Left renal cortex interstitium (tissue), 4 donors: ENCODE data around the gene PHETA2. TPM values are rescaled to one million over a fixed set of nuclear protein-coding genes. Genes with fewer than 3 reads are reported as not detected.
A peak's percentile ranks its signal among the peaks of the same experiment; 100 is the strongest.
"Not testable (repeated sequence)": the region's sequence is repeated elsewhere in the genome, so short reads cannot be mapped to it uniquely, and the experiment has no call there.

Experiments used
- DNase-seq, 4 donors: peaks; one replicate each; pipeline ENCODE4 v3.0.0-alpha.2; 2013; ENCODE audit warnings: low read depth in 4 of 4, low spot score in 2 of 4, missing footprints in 1 of 4
- polyA plus RNA-seq, 4 donors: library from polyadenylated mRNA; unstranded; fragments of 120-200 nt; gene quantifications; one replicate each; pipeline ENCODE4 v1.2.1, GENCODE V29; 2013; ENCODE audit not compliant: insufficient read length in 4 of 4

Gene PHETA2
- polyA plus RNA-seq, 4 donors, result 9.4 to 14.7 (median 11.4) TPM

DNA sequence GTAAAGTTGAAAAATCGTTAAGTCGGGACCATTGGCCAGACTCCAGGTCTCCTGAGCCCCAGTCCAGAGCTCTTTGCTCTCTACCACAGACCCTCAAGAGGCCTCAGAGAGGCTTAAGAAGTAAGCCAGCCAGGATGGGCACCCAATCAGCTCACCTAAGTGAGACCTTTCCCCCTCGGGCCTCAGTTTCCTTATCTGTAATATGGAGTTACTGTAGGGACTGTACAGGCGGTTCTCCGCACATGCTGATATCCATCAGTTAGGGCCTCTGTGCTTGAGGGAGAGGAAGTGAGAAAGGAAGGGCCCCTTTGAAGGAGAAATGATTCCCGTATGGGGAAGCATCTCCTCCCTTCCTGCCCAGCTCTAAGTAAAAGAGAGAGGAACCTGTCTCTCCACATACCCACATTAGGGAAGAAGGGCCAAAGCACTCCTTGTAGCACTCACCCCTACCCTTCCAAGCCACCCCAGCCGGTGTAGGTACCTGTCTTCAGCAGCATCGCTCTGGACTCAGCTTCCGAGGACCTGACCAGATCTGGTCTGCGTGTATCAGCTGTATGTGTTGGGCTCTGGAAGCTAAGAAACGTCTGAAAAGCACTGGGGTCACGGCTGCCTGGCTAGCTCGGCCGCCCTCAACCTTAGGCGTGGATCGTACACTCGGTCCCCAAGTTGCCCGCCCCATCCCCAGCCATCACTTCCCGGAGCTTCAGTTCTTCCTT, 4.1 kb upstream of the PHETA2 start:
- DNase-seq, result peak in 1 of 4 donors; percentile 34

DNA sequence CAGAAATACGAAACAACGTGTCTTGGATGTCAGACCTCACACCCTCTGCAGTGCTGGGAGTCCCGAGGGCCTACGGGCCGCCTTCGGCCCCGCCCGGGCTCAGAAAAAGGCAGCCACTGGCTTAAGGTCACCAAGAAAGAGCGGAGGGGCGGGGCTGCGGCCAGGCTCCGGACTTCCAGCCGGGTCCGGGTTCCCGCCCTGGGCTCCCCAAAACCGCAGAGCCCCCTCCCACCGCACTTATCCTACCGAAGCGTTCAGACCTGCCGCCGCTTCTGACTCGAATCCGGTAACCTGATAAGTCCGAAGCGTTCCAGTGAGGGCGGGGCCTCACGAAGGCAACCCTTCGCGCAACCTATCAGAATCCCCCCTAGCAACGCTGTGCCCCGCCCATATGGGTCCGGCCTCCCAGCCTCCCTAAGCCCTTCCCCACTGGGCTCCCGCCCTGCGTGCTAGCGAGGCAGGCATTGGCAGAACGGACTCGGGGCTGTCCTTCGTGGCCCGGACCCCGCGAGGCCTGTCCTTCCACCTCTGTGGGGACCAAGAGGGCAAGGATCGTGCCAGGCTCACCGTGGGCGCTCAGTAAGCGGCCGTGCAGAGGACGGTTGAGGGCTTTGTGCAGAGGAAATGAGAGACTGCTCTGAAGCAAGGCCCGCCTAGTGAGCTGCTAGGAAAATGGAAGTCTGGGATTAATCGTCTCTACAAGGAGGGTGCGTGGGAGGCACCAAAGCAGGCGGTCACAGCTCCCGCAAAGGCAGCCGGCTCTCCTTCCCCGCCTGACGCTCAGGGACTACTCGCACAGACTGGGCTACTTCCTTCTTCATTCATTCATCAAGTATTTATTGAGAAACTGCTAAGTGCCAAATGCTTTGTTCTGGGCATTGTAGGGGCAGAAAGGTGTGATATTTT, 3.3 kb upstream of the PHETA2 start, which contains the start of gene NAGA:
Gene NAGA, minus strand, starts transcription at position 296 of the 906 bp plus-strand sequence. CDS start 515 bp downstream, outside the sequence.
- peak; percentile 88 to 96 (median 90) for DNase-seq

DNA sequence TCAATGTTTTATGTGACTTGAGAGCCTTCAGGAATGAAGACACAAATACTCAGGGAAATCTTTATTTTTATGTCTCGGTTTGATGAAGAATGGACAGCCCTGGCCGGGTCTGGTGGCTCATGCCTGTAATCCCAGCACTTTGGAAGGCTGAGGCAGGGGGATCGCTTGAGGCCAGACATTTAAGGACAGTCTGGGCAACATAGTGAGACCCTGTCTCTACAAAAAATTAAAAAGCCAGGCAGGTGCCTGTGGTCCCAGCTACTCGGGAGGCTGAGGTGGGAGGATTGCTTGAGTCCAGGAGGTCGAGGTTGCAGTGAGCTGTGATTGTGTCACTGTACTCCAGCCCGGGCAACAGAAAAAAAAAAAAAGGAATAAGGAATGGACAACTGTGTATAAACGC, 2.5 kb upstream of the PHETA2 start:
- not testable (repeated sequence) for DNase-seq

DNA sequence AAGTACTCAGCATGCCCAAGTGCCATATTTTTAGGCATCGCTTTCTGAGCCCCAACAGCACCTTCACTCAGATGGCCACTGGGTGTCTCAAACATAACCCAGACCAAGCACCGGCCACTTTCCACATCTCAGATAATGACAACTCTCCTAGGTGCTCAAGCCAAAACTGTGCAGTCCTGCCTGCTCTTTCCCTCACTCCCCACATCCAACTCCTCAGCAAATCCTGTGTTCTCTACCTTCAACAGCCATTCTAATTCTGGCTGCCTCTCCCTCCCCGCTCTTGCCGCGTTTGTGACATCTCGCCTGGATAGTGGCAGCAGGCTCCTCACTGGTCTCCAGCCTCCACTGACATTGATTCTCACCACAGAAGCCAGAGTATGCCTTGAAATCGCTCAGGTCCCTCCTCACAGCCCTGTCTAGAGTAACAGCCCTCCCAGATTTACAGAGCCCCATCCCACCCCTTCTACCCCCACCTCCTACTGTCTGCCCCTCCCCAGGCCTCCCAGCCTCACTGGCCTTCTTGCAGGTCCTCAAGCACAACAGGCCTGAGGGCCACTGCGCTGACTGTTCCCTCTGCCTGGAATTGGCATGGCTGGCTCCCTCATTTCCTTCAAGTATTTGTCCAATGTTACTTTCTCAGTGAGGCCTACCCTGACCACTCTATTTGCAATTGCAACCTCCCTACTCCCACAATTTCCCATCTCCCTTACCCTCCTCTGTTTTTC, 1.3 kb upstream of the PHETA2 start:
- no peak for DNase-seq

DNA sequence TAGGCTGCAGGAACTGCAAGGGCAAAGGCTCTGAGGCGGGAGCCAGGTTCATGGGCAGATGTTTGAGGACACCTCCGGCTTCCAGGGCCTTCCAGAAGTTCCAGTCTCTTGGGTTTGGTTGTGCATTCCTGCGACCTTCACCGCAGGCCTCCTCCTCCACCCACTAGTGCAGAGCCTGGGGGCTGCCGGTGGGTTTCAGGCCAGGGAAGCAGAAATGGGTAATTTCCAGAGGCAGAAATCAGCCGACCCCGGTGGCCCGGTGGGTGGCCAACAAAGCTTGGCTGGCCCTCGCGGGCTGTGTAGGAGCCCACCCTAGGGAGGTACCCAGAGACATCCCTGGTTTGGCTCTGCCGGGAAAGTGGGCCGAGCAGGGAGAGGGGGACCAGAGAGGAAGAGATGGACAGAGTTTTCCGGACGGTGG, 417 bp upstream of the PHETA2 start:
- no peak for DNase-seq

DNA sequence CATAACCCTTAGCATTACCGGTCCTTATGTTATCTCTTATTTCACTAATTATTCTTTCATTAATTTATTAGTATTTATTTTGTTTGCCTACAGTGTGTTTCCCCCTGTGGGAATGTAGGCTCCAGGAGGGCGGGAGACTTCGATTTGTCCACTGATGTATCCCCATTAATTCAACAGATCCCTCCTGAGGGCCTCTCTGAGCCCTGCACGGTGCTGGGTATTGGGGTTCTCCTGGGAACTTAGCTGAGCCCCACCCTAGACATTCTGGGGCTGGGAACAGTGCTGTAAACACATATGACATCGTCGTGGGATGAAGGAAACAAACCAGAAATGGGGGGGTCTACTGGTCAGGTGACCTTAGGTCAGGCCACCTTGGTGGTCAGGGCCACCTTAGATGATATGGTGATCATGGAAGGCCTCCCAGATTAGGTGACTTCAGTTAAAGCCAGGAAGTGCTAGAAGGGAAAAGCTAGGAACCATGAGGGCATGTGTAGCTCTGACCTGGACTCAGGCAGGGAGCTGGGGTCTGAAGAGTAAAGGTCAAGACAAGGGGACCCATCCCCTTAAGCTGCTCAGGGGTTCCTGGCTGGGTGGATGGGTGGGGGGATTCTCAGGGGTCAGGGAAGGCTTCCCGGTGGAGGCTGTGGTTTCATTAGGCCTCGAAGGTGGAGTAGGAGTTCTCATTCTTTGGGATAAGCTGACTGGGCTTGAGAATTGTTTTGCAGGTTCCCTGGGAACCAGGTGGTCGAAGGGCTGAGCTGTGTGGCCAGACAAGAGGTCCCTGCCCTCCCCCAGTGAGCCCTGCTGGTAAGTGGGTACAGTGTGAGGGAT, 1.0 kb downstream of the PHETA2 start:
- no peak for DNase-seq

DNA sequence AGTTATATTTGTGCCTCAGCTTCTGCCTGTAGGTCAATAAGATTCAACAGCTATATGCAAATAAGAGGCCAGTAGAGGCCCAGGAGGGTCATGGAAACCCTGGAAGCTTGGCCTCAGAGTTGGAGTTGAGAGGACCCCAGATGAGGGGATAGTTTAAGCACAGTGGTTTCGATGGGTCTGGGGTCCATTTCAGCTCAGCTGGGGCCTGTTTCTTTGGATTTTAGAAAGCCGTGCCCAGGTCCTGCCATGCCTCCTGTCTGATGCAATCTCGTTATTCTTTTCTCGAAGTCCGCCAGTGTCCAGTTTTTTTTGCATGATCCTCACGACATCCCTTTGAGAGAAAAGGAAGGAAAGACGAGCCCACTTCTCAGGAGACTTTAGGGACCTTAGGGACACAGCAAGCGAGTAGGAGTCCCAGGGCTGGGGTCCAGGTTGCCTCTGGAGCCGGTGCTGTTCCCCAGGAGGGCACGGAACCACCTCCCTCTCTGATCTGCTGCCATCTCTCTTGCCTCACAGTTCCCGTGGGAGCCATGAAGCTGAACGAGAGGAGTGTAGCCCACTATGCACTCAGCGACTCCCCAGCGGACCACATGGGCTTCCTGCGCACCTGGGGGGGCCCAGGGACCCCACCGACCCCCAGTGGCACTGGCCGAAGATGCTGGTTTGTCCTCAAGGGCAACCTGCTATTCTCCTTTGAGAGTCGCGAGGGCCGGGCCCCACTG, 2.9 kb downstream of the PHETA2 start:
- no peak for DNase-seq

DNA sequence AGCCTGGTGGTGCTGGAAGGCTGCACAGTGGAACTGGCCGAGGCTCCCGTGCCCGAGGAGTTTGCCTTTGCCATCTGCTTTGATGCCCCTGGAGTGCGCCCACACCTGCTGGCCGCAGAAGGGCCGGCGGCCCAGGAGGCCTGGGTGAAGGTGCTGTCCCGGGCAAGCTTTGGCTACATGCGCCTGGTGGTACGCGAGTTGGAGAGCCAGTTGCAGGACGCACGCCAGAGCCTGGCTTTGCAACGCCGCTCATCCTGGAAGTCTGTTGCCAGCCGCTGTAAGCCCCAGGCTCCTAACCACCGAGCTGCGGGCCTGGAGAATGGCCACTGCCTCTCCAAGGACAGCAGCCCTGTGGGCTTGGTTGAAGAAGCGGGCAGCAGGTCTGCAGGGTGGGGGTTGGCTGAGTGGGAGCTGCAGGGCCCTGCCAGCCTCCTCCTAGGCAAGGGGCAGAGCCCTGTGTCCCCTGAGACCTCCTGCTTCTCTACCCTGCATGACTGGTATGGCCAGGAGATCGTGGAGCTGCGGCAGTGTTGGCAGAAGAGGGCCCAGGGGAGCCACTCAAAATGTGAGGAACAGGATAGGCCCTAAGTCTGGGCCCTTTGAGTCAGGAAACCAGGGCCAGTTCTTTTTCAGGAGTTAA, 3.6 kb downstream of the PHETA2 start:
- no peak for DNase-seq

DNA sequence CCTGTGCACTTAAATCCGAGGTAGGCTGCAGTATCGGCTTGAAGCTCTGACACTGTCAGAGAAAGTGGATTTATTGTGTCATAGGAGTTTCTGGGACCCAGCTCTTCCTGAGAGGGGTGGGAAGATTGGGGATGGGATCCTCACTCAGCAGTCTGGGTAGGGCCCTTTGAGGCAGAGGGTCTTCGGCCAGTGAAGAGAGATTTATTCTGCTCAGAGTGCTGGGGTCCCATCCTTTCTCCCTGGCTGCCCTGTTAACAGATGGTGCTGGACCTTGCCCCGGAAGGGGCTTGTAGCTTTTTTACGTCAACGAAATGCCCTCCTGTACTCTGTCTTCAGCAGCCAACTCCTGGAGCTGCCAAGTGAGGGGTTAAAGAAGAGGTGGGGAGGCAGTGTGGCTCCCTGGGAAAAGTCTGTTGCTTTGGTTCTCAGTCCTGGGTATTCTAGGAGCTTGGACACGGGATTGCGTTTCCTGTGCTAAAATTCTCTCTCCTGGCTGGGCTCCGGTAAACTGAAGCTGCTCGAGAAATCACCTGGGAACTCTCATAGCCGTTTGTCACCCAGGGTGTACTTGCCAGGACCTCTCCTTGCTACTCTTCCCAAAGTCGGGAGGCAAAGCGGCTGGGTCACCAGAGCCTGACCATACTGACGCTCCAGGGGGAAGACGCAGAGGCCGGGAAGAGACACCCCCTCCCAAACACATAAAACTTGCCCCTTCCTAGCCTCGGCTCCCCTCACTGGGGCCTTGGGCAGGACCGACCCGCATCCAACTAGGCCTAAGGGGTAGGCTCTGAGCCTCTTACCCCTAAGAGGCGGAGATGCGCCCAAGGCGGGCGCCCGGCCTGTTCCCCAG, 4.6 kb downstream of the PHETA2 start:
- no peak for DNase-seq

DNA sequence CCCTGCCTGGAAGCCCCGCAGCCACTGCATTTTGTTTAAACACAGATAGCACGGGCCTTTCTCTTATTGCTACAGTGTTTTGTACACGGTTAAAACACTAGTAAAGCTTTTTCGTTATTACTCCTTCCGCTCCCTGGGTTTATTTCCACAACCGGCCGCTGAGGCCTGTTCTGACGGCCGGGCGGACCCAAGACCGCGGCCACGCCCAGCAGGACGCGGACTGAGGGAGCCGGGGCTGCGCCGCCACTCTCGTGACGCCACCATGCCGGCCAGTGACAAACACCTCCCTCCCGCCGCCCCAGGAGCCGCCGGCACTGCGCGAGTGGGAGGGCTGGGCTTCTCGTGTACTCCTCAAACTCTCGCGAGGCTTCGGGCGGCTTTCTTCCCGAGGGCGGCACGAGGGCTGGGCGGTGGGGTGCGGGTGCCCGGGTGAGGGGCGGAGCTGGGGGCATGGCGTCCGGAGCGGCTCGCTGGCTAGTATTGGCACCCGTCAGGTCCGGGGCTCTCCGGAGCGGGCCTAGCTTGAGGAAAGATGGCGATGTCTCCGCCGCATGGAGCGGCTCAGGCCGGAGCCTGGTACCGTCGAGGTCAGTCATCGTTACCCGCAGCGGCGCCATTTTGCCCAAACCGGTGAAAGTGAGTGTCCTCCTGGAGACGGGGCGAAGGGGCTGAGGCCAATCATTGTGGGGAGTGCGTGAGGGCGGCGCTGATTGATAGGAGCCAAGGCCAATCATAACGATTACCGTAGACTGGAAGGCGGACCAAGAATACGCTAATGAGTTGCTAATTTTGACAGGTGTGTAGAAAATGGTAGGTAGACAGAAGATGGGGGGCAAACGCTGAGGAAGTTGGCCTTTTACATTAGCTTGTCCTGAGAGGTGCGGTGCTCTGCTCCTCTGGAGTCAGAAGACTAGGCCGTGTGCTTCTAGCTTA, 5.5 kb downstream of the PHETA2 start, which contains the start of gene SMDT1:
Gene SMDT1, plus strand, starts transcription at position 382 of the 933 bp plus-strand sequence. Its CDS starts 69 bp downstream, at position 451.
- DNase-seq, result peak; percentile 96 to 99 (median 97)

DNA sequence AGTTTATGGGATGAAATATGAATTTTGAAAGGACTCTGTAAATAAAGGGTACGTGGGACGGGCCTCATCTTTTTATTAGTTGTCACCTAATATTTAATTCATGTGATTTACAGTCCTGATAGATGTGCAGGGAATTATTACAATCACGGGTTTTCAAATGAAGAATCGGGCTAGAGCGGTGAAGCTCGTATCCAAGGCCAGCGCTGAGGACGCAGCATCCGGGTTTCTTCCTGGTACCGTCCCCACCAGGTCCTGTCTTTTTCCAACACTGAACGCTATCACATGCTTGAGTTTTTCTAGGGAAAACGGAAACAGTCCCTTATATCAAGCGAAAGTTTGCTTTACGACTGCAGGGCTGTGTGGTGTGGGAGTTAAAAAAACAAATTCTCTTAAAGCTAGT, 6.2 kb downstream of the PHETA2 start:
- DNase-seq, result peak in 1 of 4 donors; percentile 43

DNA sequence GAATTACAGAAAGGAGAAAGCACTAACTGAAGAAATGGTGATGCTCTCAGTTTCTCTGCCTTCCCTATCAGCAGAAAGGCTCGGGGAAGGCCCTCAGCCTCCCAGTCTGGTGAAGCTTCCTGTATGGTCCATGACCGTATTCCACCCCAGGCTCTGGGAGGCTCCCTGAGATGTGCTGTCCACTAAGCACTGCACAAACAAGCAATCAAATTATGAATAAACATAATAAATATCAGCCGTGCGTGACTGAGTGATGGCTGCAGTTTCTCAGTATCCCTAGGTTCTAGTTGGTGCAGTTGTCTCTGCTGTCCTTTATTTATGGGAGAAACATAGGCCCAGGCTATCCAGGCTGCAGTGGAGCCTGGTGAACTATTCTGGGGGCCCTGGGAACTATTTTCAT, 9.1 kb downstream of the PHETA2 start:
- DNase-seq, result no peak

DNA sequence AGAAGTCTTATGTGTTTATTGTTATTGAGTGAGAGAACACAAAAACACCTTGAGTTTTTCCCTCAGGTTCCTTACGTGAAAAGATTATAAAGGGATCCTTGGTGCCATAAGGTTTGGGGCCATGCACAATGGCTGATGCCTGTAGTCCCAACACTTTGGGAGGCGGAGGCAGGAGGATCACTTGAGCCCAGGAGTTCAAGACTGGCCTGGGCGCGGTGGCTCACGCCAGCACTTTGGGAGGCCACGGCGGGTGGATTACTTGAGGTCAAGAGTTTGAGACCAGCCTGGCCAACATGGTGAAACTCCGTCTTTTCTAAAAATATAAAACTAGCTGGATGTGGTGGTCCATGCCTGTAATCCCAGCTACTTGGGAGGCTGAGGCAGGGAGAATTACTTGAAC, 10.8 kb downstream of the PHETA2 start:
- DNase-seq, result no peak

DNA sequence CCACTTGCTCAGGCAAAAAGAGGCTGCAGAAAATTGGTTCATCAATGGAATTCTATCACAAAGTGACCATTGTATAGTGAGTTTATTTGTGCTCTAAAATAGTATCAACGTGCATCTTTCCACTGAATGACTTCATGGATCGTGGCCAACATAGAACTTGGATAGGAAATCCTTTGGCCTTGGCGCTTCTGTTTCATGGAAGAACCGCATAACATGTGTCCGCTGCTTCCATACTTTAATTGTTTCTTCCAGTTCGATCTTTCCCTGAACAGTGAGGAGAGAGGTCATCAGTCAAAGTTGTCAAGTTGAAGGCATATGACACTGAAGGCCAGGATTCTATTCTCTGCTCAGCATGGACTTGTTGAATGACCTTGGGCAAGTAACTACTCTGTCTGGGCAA, 12.0 kb downstream of the PHETA2 start:
- DNase-seq, result no peak

DNA sequence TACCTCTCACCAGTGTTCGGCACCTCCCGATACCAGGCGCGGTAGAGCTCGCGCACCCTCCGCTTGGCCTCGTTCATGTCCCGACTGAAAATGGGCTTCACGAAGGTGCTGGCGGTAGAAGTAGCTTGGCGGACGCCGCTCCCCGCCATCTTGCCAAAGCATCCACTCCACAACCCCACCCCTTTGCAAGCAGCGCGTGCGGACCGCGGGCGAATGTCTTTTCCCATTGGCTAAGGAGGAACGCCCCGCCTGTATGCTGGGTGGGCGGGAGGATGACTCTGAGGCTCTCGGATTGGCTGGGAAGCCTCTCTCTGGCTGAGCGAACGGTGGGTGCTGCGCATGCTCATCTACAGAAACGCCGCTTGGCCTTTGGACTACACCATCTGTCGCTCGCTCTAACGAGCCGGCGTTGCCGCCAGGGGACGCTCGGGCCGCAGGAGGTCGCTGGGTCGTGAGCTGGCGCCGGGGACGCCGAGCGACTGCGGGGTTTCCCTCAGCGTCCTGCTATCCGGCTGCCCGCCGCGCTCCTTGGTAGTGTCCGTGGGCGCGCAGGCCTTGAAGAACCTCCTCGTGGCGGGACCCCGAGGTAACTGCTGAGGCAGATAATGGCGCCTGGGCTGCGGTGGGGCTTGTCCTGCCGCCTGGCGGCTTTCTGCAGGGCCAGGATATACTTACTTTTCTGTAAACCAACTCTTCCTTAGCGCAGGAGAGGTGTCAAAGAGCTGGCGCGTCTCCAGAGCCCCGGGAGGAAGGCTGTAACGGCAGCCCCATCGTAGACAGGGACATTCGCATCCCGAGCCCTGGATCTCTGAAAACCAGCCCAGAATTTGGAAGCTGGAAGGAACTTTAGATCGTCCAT, 16.8 kb downstream of the PHETA2 start, which contains the start of gene NDUFA6:
Gene NDUFA6, minus strand, starts transcription at position 177 of the 859 bp plus-strand sequence. Its CDS starts 28 bp downstream, at position 149.
- peak; percentile 90 to 98 (median 97) for DNase-seq

DNA sequence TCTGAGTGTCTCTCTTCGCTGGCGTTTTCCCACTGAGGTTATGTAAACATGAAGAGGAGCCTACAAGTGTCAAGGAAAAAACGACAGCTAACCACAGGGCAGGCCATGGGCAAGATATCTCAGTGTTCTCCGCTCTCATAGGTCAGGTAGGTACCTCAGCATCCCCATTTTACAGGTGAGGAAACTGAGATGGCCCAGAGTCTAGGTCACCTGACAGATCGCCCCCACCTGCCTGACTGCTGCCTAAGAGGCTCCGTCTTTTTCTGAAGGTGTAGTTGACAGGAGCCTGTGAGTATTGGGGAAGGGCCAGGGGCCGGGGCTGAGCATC, 17.4 kb downstream of the PHETA2 start:
- DNase-seq, result no peak
